Measurements from ENCODE around the gene DEFB110.

GRCh38 chr6:50070101-50070500 lies 48.3 kb upstream of the DEFB110 start:
- TF ChIP-seq POLR2AphosphoS5 (IDR thresholded peaks at IDR 0.05; ENCODE audit: low read depth, low read length) (no peak), SIN3A (IDR thresholded peaks at IDR 0.05; ENCODE audit: borderline replicate concordance, insufficient read depth, low read length) (no peak)
